GM20431 (cell line): ENCODE results near the gene ACACB.

Experiments used
- in situ Hi-C: fragments of 300-500 bp; cut with MseI, MboI; formaldehyde crosslinking; loops from one replicate; pipeline ENCODE4 v1.15.0; 2020; ENCODE audit warnings: low sequenced_read_pairs; ENCODE audit not compliant: unreplicated experiment

The ACACB gene

DNA sequence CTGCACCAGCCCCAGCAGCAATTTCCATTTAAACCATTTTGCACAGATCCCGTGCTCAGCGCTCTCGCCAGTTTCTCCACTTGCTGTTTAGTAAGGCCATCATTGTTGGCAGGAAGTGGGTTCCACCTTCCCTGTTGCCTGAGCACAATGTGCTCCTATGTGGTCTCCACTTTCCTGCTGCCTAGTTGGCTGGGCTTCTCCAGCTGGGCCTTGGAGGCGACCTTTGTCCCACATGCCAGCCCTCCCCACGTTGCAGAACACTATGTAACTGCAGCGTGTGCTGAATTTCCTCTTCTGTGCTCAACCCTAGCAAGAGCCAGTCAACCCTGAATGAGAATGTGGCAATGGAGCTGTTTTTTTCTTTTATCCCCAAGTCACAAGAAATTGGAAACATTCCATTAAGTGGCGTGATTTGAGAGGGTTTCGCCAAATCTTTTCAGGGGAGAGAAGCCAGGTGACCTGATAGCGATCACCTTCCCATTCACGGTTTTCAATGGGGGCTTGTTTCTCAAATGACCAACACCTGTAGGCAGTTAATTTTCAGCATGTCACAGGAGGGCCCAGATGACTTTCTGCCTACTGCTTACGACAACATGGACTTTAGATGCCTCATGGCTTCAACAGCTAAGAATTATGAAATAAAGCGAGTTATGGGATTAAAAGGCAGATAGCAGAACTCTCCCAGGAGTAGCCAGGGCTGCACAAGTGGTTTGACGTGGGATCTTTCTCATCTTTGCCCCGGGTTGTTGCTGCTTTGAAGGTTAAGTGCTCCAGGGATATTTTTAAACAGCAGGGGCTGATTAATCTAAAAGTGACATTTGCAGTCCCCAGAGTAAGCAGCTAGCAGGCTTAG is at the start of gene ACACB:
Gene ACACB, plus strand, starts transcription at position 830 of the 853 bp plus-strand sequence. CDS start 22,819 bp downstream, outside the sequence.
- in situ Hi-C loops: no loop called here

- in situ Hi-C loops: no loop called here
These were observed 46.8 kb upstream of the ACACB start for GRCh38 chr12:109069307-109070271.

DNA sequence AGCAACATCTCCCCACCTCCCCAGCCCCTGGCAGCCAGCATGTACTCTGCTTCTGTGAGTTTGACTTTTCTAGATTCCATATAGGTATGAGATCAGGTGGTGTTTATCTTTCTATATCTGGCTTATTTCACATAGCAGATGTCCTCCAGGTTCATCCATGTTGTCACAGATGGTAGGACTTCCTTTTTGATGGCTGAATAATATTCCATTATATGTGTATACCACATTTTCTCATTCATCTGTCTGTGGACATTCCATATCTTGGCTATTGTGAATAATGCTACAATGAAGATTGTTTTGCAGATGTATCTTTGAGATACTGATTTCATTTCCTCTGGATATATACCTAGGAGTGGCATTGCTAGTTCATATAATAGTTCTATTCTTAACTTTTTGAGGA is 41.5 kb upstream of the ACACB start:
- in situ Hi-C loops: no loop called here

DNA sequence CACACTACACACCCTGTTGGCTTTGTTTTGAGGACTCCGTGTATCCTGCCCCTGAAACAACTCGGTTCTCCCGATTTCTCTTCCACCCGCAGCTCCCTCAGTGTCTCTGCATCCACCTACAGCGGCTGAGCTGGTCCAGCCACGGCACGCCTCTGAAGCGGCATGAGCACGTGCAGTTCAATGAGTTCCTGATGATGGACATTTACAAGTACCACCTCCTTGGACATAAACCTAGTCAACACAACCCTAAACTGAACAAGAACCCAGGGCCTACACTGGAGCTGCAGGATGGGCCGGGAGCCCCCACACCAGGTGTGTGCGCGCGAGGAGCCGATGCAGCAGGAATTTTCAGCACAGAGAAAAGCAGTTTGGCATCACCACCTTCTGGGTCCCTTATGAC is 33.6 kb upstream of the ACACB start:
- in situ Hi-C loops: no loop called here

- in situ Hi-C loops: no loop called here
These were observed 32.0 kb upstream of the ACACB start for GRCh38 chr12:109084425-109084824.

DNA sequence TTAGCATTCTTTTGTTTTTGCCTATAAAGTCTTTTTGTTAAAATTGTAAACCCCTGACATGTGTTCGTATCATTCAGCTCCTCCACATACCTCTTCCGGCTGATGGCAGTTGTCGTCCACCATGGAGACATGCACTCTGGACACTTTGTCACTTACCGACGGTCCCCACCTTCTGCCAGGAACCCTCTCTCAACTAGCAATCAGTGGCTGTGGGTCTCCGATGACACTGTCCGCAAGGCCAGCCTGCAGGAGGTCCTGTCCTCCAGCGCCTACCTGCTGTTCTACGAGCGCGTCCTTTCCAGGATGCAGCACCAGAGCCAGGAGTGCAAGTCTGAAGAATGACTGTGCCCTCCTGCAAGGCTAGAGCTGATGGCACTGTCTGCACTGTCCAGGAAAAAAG is 30.8 kb upstream of the ACACB start:
- in situ Hi-C loops: no loop called here

DNA sequence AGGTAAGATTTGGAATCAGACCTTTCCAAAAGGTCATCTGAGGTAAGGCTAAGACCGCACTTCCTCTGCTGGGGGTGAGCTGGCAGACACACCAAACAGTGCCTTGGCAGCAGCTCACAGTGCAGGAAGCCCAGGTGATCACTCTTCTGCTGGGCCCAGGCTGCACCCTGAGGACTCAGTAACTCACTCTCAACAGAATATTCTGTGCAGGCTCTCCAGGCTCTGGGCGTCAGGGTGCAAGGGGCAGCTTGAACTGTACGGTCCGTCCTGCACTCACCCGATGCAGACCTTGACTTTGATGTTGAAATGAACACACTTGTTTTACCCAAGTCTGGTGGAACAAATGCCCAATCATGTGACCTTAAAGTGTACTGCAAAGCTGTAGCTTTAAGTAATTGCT is 29.1 kb upstream of the ACACB start:
- in situ Hi-C loops: no loop called here

- in situ Hi-C loops: no loop called here
These were observed 27.6 kb upstream of the ACACB start for GRCh38 chr12:109088818-109089217.

DNA sequence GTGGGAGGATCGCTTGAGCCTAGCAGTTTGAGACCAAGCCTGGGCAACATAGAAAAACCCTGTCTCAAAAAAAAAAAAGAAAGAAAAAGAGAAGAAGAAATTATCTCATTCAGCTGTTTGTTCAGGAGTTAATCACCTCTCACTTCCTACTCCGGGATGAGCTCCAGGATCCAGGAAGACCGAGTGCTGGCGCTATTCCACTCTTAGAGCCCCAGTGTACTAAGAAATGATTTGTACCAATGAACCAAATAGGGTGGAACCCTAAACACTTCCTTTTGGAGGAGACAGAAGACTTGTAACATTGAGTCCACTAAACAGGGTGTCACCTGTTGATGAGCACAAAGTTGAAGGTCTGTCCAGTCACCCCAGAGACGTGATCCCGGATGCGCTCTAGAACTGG is 26.7 kb upstream of the ACACB start:
- in situ Hi-C loops: no loop called here

- in situ Hi-C loops: no loop called here
These were observed 23.8 kb upstream of the ACACB start for GRCh38 chr12:109092497-109093021.

DNA sequence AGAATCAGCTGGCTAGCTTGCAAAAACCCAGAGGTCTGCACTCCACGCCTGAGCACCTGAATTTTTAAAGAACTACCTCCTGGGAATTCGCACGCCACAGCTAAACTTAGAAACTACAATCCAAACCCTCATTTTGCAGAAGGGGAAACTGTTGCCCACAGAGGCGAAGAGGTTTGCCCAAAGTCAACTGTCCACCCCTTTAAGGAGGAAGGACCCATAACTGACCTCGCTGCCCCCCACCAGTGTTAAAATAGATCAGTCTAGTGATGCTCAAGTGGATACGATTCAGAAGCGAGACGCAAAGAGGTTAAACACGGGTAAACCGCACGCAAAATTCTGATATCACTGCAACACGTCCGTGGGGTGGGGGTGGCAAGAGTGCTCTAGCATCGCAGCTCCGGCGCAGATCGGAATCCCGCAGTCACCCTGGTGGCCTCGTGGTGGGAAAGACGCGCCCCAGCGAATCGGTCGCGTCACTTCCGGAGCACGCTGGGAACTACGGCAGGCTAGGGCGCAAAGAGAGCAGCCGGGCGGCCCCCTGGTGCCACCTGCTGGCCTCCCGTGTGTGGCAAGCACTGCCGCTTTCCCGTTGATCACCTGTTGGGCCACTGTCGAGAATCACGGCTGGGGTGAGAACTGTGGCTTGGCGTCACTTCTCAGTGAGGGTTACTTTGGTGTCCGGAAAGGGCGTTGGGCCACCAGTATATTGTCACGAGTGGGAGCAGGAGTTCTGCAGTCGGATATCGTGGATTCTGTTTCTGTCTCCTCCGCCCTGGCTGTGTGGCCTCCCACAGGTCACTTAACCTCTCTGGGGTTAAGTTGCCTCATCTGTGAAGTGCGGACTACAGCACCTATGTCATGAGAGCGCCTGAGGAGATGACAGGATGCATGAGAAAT is 23.1 kb upstream of the ACACB start, which contains the start of gene ALKBH2:
Gene ALKBH2, minus strand, starts transcription at position 451 of the 897 bp plus-strand sequence. CDS start 686 bp downstream, outside the sequence.
- in situ Hi-C loops: no loop called here

GRCh38 chr12:109097140-109097434 is 19.3 kb upstream of the ACACB start:
- in situ Hi-C loops: no loop called here

GRCh38 chr12:109097435-109098182 is 18.8 kb upstream of the ACACB start, which contains the start of gene UNG:
Gene UNG, plus strand, starts transcription at chr12:109097597. Its CDS starts 83 bp downstream, at chr12:109097680.
- in situ Hi-C loops: no loop called here

DNA sequence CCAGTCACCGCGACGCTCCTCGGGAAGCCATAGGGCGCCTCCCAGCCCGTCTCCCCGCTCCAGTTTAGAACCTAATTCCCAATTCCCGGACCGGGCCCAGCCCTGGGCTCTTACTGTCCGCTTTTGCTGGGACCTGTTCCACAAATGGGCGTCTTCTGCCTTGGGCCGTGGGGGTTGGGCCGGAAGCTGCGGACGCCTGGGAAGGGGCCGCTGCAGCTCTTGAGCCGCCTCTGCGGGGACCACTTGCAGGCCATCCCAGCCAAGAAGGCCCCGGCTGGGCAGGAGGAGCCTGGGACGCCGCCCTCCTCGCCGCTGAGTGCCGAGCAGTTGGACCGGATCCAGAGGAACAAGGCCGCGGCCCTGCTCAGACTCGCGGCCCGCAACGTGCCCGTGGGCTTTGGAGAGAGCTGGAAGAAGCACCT is 18.2 kb upstream of the ACACB start:
- in situ Hi-C loops: no loop called here

DNA sequence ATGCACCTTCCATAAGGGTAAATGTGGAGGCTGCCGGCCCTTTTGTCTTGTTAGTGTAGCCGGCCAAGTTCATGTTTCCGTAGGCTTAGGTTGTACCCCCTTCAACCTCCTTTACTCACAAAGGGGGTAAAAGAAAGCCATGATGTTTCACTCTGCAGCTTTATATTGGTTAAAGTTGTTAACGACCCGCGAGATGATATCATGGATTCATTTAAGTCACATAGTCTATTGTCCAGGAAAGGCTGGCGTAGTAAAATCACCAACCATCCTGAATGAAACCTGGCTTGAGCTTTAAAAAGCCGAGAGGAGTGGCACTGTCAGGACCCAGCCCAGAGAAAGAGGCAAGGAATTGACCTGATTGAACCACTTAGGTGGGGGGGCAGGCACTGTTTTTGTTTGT is 17.7 kb upstream of the ACACB start:
- in situ Hi-C loops: no loop called here

- in situ Hi-C loops: no loop called here
These were observed 16.9 kb upstream of the ACACB start for GRCh38 chr12:109099431-109100020.

DNA sequence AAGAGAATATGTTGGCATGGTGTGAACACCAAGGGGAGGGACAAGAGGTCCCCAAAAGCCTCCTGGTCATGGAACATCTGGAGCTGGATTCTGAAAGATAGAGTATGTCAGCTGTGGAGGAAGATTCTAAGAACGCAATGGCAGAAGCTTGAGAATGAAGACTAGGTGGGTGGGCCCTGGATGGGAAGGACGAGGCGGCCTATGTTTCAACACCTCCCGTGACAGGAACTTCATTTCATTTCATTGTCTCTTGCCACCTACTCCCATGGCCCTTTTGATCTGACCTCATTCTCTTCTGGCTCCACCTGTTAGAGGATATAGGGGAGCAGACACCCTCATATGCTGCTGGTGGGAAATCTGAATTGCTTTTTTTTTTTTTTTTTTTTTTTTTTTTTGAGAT is 15.6 kb upstream of the ACACB start:
- in situ Hi-C loops: no loop called here

GRCh38 chr12:109102491-109102890 is 13.9 kb upstream of the ACACB start:
- in situ Hi-C loops: no loop called here

DNA sequence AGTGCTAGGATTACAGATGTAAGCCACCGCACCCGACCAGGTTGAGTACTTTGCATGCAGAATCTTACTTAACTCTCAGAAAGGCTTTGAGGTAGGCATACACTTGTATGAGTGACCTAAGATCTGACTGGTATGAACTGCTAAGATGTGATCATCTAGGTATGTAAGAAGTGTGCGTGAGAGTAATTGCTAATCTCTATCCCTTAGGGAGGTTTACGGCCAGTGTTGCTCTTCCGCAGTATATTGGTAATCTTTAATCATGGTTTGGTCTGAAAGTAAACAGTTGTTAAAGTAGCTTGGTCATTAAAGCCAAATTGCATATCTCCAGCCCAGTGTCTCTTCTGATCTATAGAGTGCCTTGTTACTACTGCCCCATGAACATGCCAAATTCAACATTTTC is 11.2 kb upstream of the ACACB start:
- in situ Hi-C loops: no loop called here
